ENCODE data around the gene CDH24. TPM values are rescaled to one million over a fixed set of nuclear protein-coding genes. Genes with fewer than 3 reads are reported as not detected.

The CDH24 gene
- total and polyA plus RNA-seq, 2 of the 13 experiments (the other 11 are each of a cell fraction or from before 2014, with no cell fraction given) = 0.69 to 0.99 TPM

GRCh38 chr14:23033251-23033727, 24.0 kb downstream of the CDH24 start (continued):
- TF ChIP-seq NFE2L1 (CRISPR knock-in tag; IDR thresholded peaks at IDR 0.05; ENCODE audit: borderline replicate concordance) = no peak
- TF ChIP-seq PAF1 (CRISPR knock-in tag; IDR thresholded peaks at IDR 0.05) = 0 out of 2 replicates have a peak, but pooled peaks have one; percentile 59
- TF ChIP-seq ZNF776 (CRISPR knock-in tag; IDR thresholded peaks at IDR 0.05) = no peak
- no peak for TF ChIP-seq HNRNPK (IDR thresholded peaks at IDR 0.05; ENCODE audit: low read depth, low read length, poor library complexity, severe bottlenecking)
- no peak for TF ChIP-seq CREBL2 (CRISPR knock-in tag; IDR thresholded peaks at IDR 0.05; ENCODE audit: borderline replicate concordance)
- no peak for TF ChIP-seq PHF5A (CRISPR knock-in tag; IDR thresholded peaks at IDR 0.05; ENCODE audit: low read depth, unreplicated experiment)
- no peak; the same call in 1 of the 2 replicates for TF ChIP-seq ZNF782 (CRISPR knock-in tag; IDR thresholded peaks at IDR 0.05; ENCODE audit: borderline replicate concordance)
- peak; percentile 41; the same call in 1 of the 2 replicates for TF ChIP-seq MIER2 (CRISPR knock-in tag; IDR thresholded peaks at IDR 0.05)
- TF ChIP-seq ZNF180 (CRISPR knock-in tag; IDR thresholded peaks at IDR 0.05; ENCODE audit: borderline replicate concordance, low read depth) = no peak
- TF ChIP-seq GZF1 (CRISPR knock-in tag; IDR thresholded peaks at IDR 0.05) = no peak; the same call in 1 of the 2 replicates
- TF ChIP-seq ZNF619 (CRISPR knock-in tag; IDR thresholded peaks at IDR 0.05) = no peak
- no peak for TF ChIP-seq ZBTB2 (CRISPR knock-in tag; IDR thresholded peaks at IDR 0.05; ENCODE audit: low read depth)
- no peak for TF ChIP-seq ARID2 (CRISPR knock-in tag; IDR thresholded peaks at IDR 0.05; ENCODE audit: borderline replicate concordance)
- TF ChIP-seq CENPX (CRISPR knock-in tag; IDR thresholded peaks at IDR 0.05) = no peak
- no peak for TF ChIP-seq ESRRA (CRISPR knock-in tag; IDR thresholded peaks at IDR 0.05; ENCODE audit: low read depth)
- no peak for TF ChIP-seq MAFG (CRISPR knock-in tag; IDR thresholded peaks at IDR 0.05)
- no peak for TF ChIP-seq MTERF4 (CRISPR knock-in tag; IDR thresholded peaks at IDR 0.05)
- no peak for TF ChIP-seq ZNF33A (CRISPR knock-in tag; IDR thresholded peaks at IDR 0.05; ENCODE audit: borderline replicate concordance)
- no peak for TF ChIP-seq RXRB (CRISPR knock-in tag; IDR thresholded peaks at IDR 0.05; ENCODE audit: borderline replicate concordance)
- no peak for TF ChIP-seq CBX1 (IDR thresholded peaks at IDR 0.05; ENCODE audit: low read depth)
- no peak for TF ChIP-seq ZNF672 (CRISPR knock-in tag; IDR thresholded peaks at IDR 0.05)
- peak; percentile 43; the same call in 1 of the 2 replicates for TF ChIP-seq HOXA3 (CRISPR knock-in tag; IDR thresholded peaks at IDR 0.05)
- TF ChIP-seq RARA (CRISPR knock-in tag; IDR thresholded peaks at IDR 0.05) = no peak
- no peak for TF ChIP-seq ZSCAN12 (CRISPR knock-in tag; IDR thresholded peaks at IDR 0.05)
- TF ChIP-seq ZC3H4 (CRISPR knock-in tag; IDR thresholded peaks at IDR 0.05; ENCODE audit: borderline replicate concordance) = no peak; the same call in 1 of the 2 replicates
- no peak for TF ChIP-seq ZNF224 (CRISPR knock-in tag; IDR thresholded peaks at IDR 0.05)
- no peak; the same call in 1 of the 2 replicates for TF ChIP-seq ARHGAP35 (CRISPR knock-in tag; IDR thresholded peaks at IDR 0.05; ENCODE audit: borderline replicate concordance)
- TF ChIP-seq MIER3 (CRISPR knock-in tag; IDR thresholded peaks at IDR 0.05; ENCODE audit: borderline replicate concordance) = no peak
- no peak for TF ChIP-seq ZNF644 (CRISPR knock-in tag; IDR thresholded peaks at IDR 0.05; ENCODE audit: low read depth)
- no peak for TF ChIP-seq ZNF660 (CRISPR knock-in tag; IDR thresholded peaks at IDR 0.05; ENCODE audit: borderline replicate concordance, low read depth)
- no peak for TF ChIP-seq REXO4 (CRISPR knock-in tag; IDR thresholded peaks at IDR 0.05; ENCODE audit: borderline replicate concordance)
